ACHN (cell line): ENCODE results near the gene KIAA0232.
A peak's percentile ranks its signal among the peaks of the same experiment; 100 is the strongest.
"Not testable (repeated sequence)": the region's sequence is repeated elsewhere in the genome, so short reads cannot be mapped to it uniquely, and the experiment has no call there.

ENCODE experiments used
- DNase-seq: peaks from one replicate; pipeline ENCODE4 v3.0.0-alpha.2; 2015
- in situ Hi-C: cut with HindIII; loops from 2 replicates; pipeline ENCODE4 v1.10.0; 2017; ENCODE audit warnings: low sequenced_read_pairs, low pct_ligation_motif_present, low pct_unique_long_range_greater_than_20kb

Gene KIAA0232

DNA sequence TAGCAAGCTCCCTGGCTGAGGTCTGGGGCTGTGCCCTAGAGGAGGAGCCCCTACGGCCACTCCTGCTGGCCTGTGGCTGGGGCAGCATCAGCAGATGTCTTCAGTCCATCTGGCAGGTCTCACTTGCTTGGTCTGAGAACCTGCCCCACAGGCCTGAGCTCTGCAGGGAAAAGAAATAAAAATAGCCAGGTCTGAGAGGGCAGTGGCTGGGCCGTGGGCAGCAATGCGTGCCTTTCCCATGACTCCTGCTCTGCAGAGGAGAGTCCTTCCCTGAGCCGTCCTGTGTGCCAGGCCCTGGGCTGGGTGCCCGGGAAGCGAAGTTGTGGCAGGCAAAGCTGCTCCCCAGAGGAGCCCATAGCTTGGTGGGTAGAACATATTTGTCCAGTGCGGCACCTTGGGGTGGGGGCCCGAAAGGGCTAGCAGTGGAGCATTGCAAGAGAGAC is 11.3 kb upstream of the KIAA0232 start:
- peak; percentile 41 for DNase-seq
- in situ Hi-C loops = no loop called here

DNA sequence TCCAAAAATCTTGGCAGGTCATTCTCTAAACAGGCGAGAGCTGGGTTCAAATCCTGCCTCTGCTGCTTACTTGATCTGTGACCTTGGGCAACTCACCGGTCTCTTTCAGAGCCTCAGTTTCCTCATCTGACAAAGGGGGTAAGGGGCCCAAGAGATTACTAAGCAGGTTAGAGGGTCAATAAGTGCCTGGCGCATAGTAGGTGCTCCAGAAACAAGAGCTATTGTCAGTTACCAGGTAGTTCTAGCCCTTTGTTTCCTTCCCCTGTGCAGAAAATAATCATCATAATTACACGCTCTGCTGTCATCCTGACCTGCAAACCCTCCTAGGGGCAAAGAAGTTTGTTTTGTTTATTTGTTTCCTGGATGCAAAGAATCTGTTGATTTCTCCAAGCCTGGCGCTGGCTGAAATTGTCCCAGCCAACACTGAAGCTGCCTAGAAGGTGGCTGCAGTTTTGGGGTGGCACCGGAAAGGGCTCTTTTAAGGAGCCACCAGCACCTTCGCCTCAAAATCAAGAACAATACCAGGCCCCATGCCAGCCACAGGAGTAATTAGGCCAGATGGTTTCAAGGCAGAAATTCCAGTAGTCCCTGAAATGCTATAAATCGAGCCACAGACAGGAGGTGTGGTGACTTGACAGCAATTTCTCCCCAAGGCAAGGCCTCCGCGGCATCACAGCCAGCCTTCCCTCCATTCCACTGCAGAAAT is 10.2 kb upstream of the KIAA0232 start:
- in situ Hi-C loops = no loop called here
- DNase-seq = no peak

GRCh38 chr4:6773106-6773505 is 9.4 kb upstream of the KIAA0232 start:
- in situ Hi-C loops = no loop called here
- no peak for DNase-seq

DNA sequence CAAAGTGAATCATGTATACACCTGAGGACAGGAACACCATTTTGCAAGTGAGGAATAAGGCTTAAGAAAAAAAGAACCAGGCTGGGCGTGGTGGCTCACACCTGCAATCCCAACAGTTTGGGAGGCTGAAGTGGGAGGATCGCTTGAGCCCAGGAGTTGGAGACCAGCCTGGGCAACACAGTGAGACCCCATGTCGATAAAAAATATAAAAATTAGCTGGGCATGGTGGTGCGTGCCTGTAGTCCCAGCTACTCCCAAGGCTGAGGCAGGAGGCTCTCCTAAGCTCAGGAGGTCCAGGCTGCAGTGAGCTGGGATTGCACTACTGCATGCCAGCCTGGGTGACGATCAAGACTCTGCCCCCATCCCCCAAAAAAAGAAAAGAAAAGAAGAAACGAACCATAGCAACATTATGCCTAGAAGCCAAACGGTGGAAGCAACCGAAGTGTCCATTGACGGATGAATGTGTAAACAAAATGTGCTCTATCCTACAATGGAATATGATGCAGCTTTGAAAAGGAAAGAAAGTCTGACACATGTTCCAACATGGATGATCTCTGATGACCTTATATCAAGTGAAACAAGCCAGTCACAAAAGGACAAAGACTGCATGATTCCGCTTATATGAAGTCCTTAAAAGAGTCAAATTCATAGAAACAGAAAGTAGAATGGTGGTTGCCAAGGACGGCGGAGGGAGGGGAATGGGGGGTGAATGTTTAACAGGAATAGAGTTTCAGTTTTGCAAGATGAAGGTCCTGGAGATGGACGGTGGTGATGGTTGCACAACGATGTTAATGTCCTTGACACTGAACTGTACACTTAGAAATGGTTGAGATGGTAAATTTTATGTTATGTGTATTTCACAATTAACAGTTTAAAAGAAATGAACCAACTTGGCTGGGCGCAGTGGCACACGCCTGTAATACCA is 8.6 kb upstream of the KIAA0232 start:
- in situ Hi-C loops = no loop called here
- no peak for DNase-seq

DNA sequence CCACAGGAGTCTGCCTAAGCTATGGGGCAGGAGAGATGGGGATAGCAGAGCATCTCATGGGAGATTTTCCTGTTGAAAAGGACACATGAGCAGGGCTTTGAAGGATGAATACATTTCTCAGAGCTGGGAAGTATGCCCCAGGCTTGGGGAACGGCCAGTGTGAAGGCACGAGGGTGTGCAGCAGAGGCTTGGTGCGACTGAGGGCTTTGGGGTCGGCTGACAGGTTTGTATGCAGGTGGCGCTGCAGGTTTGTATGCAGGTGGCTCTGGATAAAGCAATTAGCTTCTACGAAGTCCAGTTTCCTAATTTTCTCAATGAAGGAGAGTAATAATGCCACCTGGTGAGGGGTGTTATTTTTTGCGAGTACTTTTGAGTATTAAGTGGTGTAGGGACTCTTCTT is 6.8 kb upstream of the KIAA0232 start:
- DNase-seq = no peak
- in situ Hi-C loops = no loop called here

DNA sequence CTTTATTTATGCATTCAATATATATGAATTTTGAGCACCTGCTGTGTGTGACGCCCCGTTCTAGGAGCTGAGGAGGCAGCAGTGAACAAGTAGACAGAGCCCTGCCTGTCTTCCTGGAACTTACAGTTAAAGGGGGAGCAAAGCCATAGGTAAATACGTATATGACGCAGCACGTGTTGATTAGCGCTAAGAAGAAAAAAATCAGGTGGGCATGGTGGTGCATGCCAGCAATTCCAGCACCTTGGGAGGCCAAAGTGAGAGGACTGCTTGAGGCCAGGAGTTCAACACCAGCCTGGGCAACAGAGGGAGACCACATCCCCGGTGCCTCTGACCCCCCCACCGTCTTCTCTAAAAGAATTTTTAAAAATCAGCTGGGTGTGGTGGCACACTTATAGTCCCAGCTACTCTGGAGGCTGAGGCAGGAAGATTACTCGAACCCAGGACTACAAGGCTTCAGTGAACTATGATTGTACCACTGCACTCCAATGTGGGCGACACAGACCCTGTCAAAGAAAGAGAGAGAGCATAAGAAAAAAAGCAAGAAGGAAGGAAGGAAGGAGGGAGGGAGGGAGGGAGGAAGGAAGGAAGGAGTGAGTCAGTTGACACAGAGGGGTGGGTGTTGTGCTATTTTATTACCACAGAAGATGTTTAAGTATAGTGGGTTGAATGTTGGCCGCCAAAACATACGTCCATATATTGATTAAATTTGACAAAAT is 5.4 kb upstream of the KIAA0232 start:
- in situ Hi-C loops = no loop called here
- DNase-seq = no peak

DNA sequence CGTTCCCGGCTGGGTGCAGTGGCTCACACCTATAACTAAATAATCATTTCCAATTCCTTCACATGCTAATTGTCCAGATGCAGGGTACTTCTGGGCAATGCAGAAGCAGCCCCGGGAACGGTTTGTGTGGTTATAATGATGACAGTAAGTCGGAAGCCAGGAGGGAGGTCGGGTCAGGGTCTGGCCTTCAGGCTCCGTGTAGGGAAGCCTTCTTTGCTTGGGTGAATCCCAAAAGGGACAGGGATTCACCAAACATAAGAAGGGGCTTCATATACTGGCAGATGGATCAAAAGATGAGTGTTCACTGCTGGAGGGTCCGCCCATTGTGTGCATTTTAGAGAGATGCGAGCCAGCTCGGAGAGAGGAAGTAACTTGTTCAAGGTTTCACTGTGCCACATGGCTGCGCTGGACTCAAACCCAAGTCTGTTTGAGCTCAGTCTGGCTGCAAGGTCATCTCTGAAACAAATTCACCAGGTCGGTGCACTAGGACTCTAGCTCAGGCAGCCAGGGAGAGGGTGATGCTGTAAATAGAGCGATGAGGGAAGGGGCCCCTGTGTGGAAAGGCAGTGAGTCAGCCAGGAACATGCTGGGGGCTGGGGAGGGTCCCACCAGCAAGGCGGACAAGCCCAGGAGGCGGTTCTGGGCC is 4.8 kb upstream of the KIAA0232 start:
- DNase-seq = no peak
- in situ Hi-C loops = no loop called here

GRCh38 chr4:6778435-6778834 is 4.1 kb upstream of the KIAA0232 start:
- in situ Hi-C loops = no loop called here

GRCh38 chr4:6779667-6780565 is 2.6 kb upstream of the KIAA0232 start:
- DNase-seq = no peak
- in situ Hi-C loops = no loop called here

More at GRCh38 chr4:6778435-6778834, 4.1 kb upstream of the KIAA0232 start:
- no peak for DNase-seq

- in situ Hi-C loops = no loop called here
- no peak for DNase-seq
Measured at GRCh38 chr4:6781113-6781512, 1.4 kb upstream of the KIAA0232 start.

GRCh38 chr4:6781561-6781960 is 966 bp upstream of the KIAA0232 start:
- no peak for DNase-seq

DNA sequence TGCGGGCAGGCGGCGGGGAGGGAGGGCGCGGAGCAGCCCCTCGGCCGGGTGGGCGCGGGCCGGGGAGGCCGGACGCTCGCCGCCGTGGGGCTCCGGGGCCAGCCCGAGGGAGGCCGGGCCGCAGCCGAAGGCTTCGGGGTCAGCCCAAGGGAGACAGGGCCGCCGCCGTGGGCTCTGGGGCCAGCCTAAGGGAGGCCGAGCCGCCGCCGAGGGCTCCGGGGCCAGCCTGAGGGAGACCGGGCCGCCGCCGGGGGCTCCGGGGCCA is 251 bp downstream of the KIAA0232 start:
- in situ Hi-C loops = no loop called here
- no peak for DNase-seq

More at GRCh38 chr4:6781561-6781960, 966 bp upstream of the KIAA0232 start:
- in situ Hi-C loops = no loop called here

- peak; percentile 83 for DNase-seq
- in situ Hi-C loops = no loop called here
Measured at GRCh38 chr4:6783111-6783981, 819 bp downstream of the KIAA0232 start.

DNA sequence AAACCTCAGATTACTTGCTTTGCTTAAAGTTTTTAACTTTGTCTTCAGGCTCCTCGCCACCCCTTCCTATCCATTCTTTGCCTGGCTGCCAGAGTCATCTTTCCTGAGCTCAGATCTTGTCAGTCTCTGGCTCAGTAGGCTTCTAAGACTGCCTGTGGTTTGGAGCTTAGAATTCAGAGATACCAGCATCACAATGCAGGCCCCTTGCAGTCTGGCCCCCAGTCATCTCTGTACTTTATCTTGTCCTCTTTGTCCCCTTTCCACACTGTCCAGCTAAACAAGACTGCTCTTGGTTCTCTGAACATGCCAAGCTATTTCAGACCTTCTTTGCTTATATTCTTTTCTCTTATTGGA is 3.0 kb downstream of the KIAA0232 start:
- in situ Hi-C loops = no loop called here
- no peak for DNase-seq

DNA sequence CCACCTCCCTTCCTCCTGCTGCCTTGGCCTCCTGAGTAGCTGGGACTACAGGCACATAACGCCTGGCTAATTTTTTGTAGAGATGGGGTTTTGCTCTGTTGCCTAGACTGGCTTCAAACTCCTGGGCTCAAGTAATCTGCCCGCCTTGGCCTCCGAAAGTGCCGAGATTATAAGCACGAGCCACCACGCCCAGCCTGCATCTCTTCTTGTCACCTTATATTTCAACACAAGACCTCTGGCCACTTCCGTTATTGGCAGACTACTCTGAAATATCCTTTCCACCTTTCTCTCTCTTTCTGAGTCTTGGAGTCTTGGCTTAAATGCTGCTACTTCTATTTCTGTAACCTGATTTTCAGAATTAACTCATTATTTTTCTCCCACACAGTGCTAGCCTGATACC is 5.6 kb downstream of the KIAA0232 start:
- no peak for DNase-seq
- in situ Hi-C loops = no loop called here

DNA sequence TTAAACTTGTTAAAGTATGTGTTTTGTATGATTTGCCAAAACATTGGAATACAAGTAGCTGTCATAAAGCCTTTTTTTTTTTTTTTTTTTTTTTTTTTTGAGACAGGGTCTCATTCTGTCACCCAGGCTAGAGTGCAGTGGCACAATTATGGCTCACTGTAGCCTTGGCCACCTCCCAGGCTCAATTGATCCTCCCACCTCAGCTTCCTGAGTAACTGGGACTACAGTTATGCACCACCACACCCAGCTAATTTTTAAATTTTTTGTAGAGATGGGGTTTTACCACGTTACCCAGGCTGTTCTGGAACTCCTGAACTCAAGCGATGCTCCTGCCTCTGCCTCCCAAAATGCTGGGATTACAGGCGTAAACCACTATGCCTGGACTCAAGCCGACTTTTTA is 8.7 kb downstream of the KIAA0232 start:
- DNase-seq, in situ Hi-C loops: not testable (repeated sequence)

DNA sequence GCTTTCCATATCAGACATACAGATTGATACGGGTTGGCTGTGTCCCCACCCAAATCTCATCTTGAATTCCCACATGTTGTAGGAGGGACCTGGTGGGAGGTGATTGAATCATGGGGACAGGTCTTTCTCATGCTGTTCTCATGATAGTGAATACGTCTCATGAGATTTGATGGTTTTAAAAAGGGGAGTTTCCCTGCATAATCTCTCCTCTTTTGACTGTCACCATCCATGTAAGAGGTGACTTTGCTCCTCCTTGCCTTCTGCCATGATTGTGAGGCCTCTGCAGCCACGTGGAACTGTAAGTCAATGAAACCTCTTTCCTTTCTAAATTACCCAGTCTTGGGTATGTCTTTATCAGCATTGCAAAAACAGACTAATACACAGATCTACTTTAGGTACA is 9.3 kb downstream of the KIAA0232 start:
- DNase-seq, in situ Hi-C loops: not testable (repeated sequence)
